Neutrophil (primary cell): ENCODE results near the gene SHISA9.

Experiments
- H3K27ac ChIP-seq: fragments of 200-600 bp; sonication (generic); 2 replicates; pipeline ENCODE4 v1.5.1; 2016; ENCODE audit warnings: mild to moderate bottlenecking, moderate library complexity
- H3K27me3 ChIP-seq: fragments of 200-600 bp; sonication (generic); 2 replicates; pipeline ENCODE4 v1.6.0; 2016; ENCODE audit warnings: mild to moderate bottlenecking
- H3K36me3 ChIP-seq: fragments of 200-600 bp; sonication (generic); 2 replicates; pipeline ENCODE4 v1.5.1; 2017
- H3K4me1 ChIP-seq, 2 experiments: fragments of 200-600 bp in 1 of 2; sonication (generic) in 1 of 2; 1 replicate in 1 of 2; 2 replicates in 1 of 2; pipeline versions ENCODE4 v1.5.1 to v1.6.1; 2013 to 2016; ENCODE audit warnings: low read depth in 1 of 2, low read length in 1 of 2, mild to moderate bottlenecking in 1 of 2, moderate library complexity in 1 of 2; ENCODE audit not compliant: control insufficient read depth in 1 of 2, insufficient read depth in 1 of 2
- H3K4me3 ChIP-seq, 2 experiments: fragments of 200-600 bp in 1 of 2; sonication (generic) in 1 of 2; 1 replicate in 1 of 2; 2 replicates in 1 of 2; pipeline ENCODE4 v1.5.1; 2013 to 2016; ENCODE audit warnings: low read depth in 1 of 2, low read length in 1 of 2, mild to moderate bottlenecking in 1 of 2, moderate library complexity in 1 of 2
- H3K9me3 ChIP-seq: fragments of 200-600 bp; sonication (generic); 2 replicates; pipeline ENCODE4 v1.5.1; 2016
- TF ChIP-seq, protein P1 (sequence below): fragments of 200-600 bp; sonication (generic); IDR thresholded peaks from 2 replicates; pipeline ENCODE4 v1.5.1; 2016; ENCODE audit warnings: antibody characterized with exemption

The SHISA9 gene

DNA sequence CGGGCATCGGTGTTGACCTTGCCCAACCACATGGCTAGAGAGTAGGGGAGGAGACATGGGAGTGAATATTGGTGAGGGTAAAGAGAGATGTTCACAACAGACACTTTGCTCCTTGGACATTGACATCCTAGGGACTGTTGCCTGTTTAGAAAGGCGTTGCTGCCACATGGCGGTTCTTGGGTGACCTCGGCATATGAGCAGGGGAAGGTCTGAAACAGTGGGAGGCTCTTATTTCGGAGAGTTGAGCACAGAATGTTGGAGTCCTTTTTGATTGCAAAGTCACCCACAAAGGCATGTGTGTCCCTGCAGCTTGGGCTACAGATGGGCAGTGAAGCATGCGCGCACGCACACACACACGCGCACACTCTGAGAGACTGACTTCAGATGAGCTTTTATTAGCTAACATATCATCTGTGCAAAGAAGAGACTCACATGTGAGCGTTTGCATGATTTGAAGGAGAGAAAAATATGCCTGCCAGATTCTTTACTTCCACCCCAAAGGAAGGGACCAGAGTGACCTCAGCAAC, 104.4 kb downstream of the SHISA9 start:
- H3K9me3 ChIP-seq: no peaks in the 10 kb centered on the region

DNA sequence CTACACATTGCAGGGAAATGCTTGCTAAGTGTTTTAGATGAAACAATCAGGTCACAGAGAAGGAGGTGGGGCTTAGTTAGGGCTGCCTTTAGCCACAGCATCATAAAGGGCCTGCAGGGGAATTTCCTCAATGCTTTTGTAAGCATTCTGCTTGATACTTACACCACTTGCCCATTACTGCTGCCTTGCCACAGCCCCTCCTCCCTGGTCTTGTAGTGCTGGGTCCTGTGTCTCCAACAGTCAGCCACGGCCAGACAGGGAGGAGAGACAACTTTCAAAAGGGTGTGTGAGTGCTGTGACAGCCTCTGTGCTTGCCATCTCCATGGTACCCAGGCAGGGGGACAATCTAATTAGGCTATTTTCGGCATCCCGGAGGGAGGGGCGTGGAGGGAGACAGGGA, 111.2 kb downstream of the SHISA9 start:
- TF ChIP-seq, protein P1, sequence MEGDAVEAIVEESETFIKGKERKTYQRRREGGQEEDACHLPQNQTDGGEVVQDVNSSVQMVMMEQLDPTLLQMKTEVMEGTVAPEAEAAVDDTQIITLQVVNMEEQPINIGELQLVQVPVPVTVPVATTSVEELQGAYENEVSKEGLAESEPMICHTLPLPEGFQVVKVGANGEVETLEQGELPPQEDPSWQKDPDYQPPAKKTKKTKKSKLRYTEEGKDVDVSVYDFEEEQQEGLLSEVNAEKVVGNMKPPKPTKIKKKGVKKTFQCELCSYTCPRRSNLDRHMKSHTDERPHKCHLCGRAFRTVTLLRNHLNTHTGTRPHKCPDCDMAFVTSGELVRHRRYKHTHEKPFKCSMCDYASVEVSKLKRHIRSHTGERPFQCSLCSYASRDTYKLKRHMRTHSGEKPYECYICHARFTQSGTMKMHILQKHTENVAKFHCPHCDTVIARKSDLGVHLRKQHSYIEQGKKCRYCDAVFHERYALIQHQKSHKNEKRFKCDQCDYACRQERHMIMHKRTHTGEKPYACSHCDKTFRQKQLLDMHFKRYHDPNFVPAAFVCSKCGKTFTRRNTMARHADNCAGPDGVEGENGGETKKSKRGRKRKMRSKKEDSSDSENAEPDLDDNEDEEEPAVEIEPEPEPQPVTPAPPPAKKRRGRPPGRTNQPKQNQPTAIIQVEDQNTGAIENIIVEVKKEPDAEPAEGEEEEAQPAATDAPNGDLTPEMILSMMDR: no peak

More for the DNA sequence above, 104.4 kb downstream of the SHISA9 start:
- no peak overlapping the region for H3K27ac ChIP-seq
- TF ChIP-seq, protein P1: no peak
- H3K27me3 ChIP-seq: no peaks in the 10 kb centered on the region
- H3K36me3 ChIP-seq: no peaks in the 10 kb centered on the region
- H3K4me1 ChIP-seq: no peaks in the 10 kb centered on the region
- no peak overlapping the region for H3K4me3 ChIP-seq

GRCh38 chr16:13013043-13013442, 111.6 kb downstream of the SHISA9 start:
- H3K9me3 ChIP-seq: no peaks in the 10 kb centered on the region
- no peaks in the 10 kb centered on the region for H3K36me3 ChIP-seq
- no peaks in the 10 kb centered on the region for H3K4me1 ChIP-seq
- TF ChIP-seq, protein P1: no peak
- no peak overlapping the region for H3K27ac ChIP-seq
- H3K4me3 ChIP-seq: no peak overlapping the region
- no peaks in the 10 kb centered on the region for H3K27me3 ChIP-seq

More for the DNA sequence above, 111.2 kb downstream of the SHISA9 start:
- Histone ChIP-seq H3K4me3 (no peak overlapping the region), H3K36me3 (no peaks in the 10 kb centered on the region), H3K4me1 (no peaks in the 10 kb centered on the region), H3K27me3 (no peaks in the 10 kb centered on the region), H3K9me3 (no peaks in the 10 kb centered on the region), H3K27ac (no peak overlapping the region)

- H3K27me3 ChIP-seq: no peaks in the 10 kb centered on the region
- H3K9me3 ChIP-seq: no peaks in the 10 kb centered on the region
- H3K27ac ChIP-seq: no peak overlapping the region
- H3K4me3 ChIP-seq: no peak overlapping the region
- H3K4me1 ChIP-seq: no peaks in the 10 kb centered on the region
- H3K36me3 ChIP-seq: no peaks in the 10 kb centered on the region
- TF ChIP-seq, protein P1: no peak
These were observed 113.1 kb downstream of the SHISA9 start for GRCh38 chr16:13014476-13014875.

- TF ChIP-seq, protein P1: no peak
- Histone ChIP-seq H3K4me3 (no peak overlapping the region), H3K4me1 (no peaks in the 10 kb centered on the region), H3K27me3 (no peaks in the 10 kb centered on the region), H3K27ac (no peak overlapping the region), H3K36me3 (no peaks in the 10 kb centered on the region), H3K9me3 (no peaks in the 10 kb centered on the region)
These were observed 116.6 kb downstream of the SHISA9 start for GRCh38 chr16:13018026-13018425.

- TF ChIP-seq, protein P1: no peak
- Histone ChIP-seq H3K9me3 (no peaks in the 10 kb centered on the region), H3K4me3 (no peak overlapping the region)
These were observed 120.6 kb downstream of the SHISA9 start for GRCh38 chr16:13021996-13022395.

More at GRCh38 chr16:13021996-13022395, 120.6 kb downstream of the SHISA9 start:
- no peaks in the 10 kb centered on the region for H3K4me1 ChIP-seq
- H3K36me3 ChIP-seq: no peaks in the 10 kb centered on the region
- no peak overlapping the region for H3K27ac ChIP-seq
- no peaks in the 10 kb centered on the region for H3K27me3 ChIP-seq
